ENCODE measurements around the gene KCMF1. TPM values are rescaled to one million over a fixed set of nuclear protein-coding genes. Genes with fewer than 3 reads are reported as not detected.

KCMF1 gene
- polyA plus RNA-seq, 5 donors, result 39.8 to 53.7 (median 49.3) TPM

DNA sequence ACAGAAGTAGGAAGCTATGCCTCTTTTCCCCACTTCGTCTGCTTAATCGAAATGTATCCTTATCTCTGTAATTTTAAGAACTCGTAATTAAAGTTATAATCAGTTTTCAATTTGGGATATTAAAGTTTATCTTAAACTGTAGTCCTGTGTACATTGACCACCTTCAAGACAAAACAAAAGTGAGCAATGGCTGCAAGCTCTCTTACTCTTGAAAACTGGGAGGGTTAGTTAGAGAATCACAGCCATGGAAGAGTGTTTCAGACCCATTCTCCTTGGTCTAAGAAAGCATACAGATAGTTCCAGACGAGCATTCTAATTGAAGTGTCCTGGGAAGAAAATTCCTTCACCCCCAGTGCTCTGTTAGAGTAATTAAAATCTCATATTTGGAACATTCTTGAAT, 2.0 kb downstream of the KCMF1 start:
- no peak for DNase-seq

DNA sequence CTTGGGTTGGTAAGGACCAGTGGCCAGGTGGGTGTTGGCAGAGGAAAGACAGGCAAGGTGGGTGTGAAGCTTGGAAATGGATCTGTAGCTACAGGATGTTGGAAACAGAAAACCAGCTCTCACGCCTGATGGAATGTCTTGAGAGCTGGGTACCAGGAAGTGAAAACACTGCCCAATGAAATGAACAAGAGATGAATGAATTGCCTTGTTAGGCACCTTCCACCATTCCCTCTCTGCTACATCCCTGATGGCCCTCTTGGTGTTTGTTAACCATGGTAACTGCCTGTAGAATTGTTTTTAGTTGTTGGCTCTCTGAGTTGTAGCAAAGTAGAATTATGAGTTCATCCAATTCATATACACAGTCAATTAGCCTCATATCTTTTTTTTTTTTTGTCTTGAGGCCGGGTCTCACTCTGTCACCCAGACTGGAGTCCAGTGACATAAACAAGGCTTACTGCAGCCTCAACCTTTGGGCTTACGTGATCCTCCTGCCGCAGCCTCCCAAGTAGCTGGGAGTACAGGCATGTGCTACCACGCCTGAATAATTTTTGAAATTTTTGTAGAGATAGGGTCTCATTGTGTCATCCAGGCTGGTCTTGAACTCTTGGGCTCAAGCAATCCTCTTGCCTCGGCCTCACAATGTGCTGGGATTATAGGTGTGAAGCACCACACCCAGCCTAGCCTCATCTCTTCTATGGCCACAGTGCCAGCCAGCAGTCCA, 9.5 kb downstream of the KCMF1 start:
- DNase-seq, result no peak

DNA sequence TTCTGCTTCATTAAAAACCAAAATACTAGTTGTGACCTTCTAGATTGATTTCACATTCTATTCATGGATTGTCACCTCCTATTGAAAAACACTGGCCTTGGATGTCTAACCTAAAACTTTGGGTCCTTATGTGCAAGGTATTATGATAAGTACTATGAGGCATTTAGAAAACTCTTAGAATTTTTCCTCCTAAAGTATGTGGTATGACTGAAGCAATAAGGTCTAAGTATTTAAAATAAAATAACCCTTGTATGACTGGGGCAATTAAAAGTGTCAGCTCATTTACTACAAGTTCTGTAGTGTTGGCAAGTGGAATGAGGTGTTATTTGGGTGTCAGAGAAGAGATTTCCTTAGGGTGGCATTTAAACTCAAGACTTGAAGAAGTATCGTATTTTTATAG, 15.1 kb downstream of the KCMF1 start:
- no peak for DNase-seq

DNA sequence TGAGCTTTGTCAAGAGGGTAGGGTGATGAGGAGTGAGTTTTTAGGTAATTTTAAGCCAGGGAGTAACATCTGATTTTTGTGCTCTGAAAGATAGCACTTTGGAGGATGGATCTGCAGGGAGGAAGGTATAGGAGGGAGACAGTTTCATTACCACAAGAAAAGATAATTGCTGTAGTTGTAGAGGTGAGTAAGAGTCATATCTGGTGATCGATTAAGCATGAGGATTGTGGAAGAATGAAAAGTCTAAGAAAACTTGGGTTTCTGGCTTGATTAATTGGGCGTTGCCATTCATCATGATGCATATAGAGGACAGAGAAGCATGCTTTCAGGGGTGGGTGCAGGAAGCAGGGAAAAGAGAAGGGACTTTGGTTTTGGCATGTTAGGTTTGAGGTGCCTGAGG, 18.5 kb downstream of the KCMF1 start:
- DNase-seq, result no peak

DNA sequence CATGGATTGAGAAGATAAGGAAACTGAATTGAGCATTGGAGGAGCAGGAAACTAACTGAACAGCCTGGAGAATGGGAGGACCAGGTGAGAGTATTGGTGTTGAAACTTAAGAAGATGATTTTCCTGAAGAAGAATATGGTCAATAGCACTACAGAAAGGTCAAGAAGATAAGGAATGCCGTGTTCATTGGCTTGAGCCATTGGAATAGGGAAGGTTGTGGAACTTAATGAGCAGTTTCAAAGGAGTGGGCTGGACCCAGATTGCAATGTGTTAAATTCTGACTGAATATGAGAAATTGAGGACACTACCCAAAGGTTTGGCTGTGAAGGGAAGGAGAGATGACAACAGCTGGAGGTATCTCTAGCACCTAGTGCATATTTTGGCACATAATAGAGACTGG, 19.0 kb downstream of the KCMF1 start:
- no peak for DNase-seq

DNA sequence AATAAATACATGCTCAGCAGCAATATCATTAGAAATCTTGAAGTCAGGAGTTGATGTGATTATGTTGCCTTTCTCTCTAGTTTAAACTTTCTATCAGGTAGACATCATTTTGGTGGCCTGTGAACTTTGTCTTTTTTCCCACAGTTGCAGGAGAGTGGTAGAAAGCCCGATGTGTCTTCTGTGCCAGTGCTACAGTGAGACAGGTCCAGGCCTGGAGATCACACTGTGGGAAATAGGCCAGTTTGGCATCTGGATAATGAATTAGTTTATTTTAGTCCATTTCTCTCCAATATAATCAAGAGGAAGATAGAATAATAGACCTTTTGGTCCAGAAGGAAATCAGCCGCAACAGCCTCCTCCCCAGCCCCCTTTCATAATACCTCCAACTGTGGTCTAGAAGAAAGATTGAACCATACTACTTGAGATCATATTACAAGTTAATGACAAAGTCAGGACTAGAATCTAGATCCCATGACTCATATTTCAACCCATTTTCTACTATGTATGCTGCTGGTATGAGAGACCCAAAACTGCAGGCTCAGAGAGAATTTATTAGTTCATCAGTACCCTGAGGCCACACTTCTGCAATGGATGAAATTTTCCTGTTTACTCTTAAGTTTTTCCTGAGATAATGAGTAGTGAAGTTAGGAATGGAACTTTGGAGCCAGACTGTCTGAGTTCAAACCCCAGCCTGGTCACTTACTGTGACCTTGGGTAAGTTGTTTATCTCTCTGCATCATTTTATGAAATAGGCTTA, 20.6 kb downstream of the KCMF1 start:
- DNase-seq, result no peak

DNA sequence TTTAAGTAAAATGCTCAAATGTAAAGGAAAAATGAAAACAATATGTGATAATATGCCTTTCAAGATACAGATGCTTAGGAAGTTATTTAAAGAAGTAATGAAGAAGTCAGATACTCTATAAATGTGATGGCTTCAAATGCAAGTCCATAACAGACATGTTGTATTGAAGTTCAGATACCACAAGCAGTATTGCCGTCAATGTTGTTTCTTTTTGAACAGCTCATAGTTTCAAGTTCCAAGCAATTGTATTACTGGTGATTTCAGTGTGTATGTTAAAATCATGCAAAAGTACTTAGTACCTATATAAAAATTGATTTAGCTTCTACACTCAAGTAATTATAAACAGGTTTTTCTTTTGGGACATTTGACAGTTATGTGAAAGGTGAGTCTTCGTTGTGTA, 24.9 kb downstream of the KCMF1 start:
- no peak for DNase-seq

DNA sequence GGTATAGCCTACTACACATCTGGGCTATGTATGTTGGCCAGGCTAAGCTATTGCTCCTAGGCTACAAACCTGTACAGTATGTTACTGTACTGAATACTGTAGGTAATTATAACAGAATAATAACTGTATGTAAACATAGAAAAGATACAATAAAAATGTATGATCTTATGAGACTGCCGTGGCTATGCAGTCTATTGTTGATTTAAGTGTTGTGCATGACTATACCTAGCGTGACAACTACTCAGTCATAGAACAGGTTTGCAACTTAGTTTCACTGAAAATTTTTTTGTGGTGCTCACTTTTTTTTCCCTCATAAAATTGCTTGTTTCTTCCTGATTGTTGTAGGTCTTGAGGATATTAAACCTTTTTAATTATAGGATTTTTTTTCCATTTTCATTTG, 25.9 kb downstream of the KCMF1 start:
- no peak for DNase-seq

DNA sequence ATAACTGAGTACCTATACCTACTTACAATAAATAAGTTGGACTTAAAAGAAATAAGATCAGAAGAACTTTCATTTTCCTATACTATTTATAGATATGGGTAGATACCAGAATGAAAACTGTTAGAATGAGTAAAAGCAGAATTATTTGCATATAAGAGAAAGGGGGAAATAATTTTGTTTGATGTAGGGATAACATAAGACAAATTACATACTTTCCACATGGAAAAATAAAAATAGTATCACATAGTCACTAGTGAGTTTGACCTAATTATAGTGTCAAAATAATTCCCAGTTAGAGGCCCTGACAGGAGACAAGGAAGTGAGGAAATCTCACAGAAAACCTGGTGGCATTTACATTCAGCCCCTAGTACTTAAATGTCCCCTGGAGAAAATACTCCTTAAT, 28.6 kb downstream of the KCMF1 start:
- DNase-seq, result no peak

DNA sequence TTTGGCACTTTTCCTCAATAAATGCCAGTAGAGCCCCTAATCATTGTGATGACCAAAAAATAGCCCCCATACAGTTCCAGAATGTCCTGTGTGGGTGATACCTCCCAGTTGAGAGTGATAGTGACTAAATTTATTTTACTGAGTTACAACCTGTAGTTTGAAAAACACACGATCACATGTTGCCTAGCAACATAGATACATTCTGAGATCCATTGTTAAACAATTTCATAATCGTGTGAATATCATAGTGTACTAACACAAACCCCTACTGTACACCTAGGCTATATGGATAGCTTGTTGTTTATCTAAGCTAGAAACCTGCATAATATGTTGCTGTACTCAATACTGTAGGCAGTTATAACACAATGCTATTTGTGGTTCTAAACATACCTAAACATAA, 30.6 kb downstream of the KCMF1 start:
- DNase-seq, result no peak

DNA sequence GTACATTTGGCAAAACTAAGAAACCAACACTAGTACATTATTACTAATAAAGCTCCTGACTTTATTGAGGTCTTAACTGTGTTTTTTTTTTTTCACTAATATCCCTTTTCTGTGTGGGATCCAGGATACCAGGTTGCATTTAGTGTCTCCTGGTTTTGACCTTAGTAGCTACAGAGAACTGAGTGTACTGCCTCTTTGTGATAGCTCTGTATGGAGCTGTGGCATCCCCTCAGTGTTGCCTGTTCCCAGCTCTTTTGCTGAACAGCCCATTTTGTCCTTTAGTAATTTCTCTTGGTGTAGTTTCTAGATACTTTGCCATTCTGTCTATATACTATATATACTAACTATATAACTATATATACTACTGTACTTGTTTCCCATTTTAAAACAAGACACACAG, 31.6 kb downstream of the KCMF1 start:
- DNase-seq, result no peak

DNA sequence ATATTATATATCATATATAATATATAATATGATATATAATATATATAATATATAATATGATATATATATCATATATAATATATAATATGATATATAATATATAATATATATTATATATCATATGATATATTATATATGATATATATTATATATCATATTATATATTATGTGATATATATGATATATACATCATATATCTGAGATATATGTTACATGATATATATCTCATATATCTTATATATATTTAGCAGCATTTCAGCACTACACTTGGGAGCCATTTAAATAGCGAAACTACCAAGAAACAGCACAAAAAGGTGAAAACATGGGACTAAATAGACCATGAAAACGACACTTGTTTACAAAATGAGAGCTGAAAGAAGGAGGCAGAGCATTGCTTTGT, 37.3 kb downstream of the KCMF1 start:
- no peak for DNase-seq

DNA sequence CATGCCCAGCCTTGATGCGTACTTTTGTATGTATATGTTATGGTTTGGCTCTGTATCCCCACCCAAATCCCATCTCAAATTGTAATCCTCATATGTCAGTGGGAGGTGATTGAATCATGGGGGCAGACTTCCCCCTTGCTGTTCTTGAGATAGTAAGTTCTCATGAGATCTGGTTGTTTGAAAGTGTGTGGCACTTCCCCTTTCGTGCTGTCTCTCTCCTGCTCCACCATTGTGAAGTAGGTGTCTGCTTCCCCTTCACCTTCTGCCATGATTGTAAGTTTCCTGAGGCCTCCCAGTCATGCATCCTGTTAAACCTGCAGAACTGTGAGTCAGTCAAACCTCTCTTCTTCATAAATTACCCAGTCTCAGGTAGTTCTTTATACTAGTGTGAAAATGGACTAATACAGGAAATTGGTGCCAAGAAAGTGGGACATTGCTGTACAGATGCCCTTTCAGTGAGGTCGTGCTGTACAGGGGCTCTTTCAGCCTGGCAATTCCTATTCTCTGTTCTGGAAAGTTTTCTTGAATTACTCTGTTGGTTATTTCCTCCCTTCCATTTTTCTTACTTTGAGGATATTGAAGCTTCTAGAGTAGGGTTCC, 38.2 kb downstream of the KCMF1 start:
- DNase-seq, result no peak

DNA sequence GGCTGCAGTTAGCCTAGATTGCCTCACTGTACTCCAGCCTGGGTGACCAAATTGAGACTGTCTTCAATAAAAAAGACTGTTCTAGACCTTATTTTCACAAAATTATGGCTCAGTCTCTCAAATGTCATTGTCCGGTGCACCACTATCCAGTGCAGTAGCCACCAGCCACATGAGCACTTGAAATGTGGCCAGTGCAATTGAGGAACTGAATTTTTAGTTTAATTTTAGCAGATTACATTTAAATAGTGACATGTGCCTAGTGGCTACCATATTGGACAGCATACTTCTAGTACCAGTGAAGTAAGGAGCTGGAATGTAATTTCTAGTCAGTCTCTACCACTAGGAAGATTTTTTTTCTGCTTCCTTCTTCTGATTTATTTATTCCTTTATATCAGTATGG, 39.4 kb downstream of the KCMF1 start:
- DNase-seq, result no peak

DNA sequence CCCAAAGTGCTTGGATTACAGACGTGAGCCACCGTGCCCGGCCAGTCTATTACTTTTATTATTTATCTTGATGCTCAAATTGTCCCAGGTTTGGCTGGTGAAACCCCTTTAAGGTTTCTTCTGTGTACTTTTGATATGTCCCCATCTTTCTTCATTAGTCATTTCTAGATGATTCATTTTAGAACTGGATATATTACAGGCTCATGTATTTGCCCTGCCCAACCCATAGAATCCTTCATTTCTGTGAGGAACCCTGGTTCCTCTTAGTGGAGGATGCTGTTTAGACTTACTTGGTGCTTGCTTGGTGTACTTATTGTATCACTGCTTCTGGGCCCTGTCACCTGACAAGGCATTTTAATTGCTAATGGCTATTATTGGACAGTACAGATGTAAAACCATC, 40.1 kb downstream of the KCMF1 start:
- DNase-seq, result no peak

DNA sequence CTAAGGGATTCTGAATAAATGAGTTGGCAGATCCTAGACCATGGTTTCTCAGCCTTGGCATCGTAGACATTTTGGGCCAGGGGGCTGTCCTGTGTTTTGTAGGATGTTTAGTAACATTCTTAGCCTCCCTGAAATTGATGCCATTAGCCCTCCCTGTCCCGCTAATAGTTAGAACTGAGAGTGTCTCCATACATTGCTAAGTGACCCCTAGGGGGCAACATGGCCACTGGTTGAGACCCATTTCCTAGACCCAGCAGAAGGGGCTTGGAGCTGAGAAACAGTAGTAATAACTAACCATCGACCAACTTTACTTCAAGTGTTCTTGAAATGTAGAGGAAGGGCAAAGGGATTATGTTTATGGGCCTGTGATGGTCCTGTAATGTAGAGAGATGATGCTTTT, 40.8 kb downstream of the KCMF1 start:
- DNase-seq, result no peak

DNA sequence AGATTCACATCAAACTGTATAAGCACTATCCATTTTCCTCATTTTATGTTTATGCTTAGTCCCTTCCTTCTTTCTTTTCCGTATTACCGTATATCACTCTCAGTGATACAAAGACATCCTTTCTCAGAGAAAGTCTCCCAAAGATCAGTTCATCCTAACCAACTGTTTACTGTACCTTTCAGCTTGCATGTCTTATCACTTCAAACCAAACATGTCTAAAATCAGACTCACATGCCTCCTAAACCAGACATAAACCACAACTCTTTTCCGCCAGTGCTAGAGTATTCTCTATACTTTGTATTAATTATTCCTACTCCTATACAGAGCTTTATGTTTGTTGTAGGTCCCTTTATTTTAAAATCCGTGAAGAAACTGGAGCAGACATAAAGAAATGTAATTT, 41.5 kb downstream of the KCMF1 start:
- no peak for DNase-seq

DNA sequence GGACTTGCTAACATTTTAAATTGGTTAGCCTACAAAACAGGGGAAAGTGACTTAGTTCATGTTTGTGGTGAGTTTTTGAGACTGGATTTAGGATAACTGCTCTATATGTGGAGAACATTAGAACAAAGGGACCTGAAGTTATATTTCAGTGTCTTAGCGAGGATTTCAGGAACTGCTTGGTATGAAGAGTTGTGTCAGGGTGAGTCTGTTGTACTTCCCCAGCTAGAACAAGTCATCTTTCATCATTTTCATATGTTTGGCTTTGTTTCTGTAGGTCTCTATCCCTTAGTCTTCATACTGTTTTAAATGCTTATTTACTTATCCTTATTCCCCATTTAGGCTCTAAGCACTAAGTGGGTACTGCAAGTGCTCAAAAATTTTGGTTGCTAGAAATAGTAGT, 41.9 kb downstream of the KCMF1 start:
- no peak for DNase-seq

DNA sequence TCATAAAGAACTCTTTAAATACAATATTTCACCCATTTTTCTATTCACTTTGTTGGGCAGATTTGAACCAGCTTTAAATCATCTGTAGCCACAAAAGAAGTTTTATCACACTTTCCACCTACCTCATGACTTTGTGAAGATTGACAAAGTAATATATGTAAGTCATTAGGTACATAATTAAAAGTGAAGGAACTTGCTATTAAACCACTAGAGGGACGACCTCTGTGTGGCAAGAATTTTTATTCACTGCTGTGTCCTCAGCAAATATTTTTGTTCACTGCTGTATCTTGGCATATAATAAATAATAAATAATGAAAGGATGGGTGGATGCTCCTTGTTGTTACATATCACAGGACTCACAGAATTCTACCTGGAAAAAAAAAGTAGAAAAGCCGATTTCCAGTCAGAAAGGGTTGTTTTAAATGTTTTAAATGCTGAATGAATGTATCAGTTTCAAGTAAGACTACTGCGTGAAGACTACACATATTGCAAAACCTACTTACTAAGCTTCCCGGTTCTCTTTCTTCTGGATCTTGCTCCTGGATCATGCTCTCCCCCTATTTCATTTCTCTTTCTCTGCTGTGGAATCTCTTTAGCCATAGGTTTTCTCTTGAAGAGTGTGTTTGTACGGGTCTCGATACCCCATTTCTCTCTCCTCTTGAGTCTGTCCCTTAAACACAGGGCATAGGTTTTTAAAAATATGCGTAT, 44.8 kb downstream of the KCMF1 start:
- no peak for DNase-seq

DNA sequence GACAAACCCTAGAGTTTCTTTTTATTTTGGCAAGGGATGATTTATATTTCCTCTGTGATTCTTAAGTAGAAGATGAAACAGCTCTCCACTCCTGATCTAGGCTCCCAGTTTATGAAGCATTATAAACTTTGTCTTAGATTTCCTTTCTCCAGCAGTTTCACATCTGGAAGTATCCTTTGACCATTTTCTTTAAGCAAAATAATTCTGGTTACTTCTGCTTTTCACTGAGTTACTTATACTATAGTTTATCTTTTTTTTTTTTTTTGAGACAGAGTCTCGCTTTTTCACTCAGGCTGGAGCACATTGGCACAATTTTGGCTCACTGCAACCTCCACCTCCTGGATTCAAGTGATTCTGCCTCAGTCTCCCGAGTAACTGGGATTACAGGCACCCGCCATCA, 45.5 kb downstream of the KCMF1 start:
- DNase-seq, result no peak

DNA sequence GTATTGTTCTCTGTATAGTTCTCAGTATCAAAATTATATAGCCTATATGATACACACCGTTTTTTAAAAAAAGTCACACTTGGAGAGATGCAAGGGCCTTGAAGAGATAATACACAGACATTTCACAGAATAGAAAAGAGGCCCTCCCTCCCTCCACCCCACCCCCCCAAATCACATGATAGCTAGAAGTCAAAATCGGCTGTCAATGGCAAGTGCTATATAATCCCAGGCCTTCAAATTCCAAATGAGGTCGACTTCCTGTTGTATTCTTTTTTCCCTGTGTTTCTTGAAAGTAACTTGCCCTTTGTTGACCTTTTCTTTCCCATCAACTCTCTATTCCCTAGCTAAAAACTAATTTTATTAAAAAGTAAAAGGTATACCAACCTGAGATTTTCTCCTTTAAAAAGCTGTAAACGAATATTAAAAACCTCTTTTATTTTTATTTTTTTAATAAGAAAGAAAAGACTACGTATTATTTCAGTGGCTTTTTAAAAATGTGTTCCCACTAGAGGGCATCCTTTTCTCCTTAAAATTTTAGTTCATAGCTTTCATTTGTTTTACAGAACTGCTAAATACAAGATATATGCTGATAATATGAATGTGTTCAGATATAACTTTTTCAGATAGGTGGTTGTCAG, 46.6 kb downstream of the KCMF1 start:
- no peak for DNase-seq

DNA sequence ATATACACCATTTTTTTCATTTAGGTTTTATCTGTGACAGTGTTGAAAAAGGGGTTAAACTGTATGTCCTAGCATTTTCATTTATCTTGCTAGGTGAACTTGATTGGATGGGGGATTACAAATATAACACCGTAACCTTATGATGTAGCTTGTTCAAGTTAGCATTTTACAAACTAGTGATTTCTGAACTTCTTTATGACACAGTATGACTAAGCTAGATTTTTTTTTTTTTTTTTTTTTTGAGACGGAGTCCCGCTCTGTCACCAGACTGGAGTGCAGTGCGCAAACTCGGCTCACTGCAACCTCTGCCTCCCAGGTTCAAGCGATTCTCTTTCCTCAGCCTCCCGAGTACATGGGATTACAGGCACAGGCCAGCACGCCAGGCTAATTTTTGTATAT, 47.1 kb downstream of the KCMF1 start:
- no peak for DNase-seq

Measured in right lung (tissue), 5 donors.